ENCODE measurements around the gene RSPH4A.
"Not testable (repeated sequence)": the region's sequence is repeated elsewhere in the genome, so short reads cannot be mapped to it uniquely, and the experiment has no call there.

Gene RSPH4A

DNA sequence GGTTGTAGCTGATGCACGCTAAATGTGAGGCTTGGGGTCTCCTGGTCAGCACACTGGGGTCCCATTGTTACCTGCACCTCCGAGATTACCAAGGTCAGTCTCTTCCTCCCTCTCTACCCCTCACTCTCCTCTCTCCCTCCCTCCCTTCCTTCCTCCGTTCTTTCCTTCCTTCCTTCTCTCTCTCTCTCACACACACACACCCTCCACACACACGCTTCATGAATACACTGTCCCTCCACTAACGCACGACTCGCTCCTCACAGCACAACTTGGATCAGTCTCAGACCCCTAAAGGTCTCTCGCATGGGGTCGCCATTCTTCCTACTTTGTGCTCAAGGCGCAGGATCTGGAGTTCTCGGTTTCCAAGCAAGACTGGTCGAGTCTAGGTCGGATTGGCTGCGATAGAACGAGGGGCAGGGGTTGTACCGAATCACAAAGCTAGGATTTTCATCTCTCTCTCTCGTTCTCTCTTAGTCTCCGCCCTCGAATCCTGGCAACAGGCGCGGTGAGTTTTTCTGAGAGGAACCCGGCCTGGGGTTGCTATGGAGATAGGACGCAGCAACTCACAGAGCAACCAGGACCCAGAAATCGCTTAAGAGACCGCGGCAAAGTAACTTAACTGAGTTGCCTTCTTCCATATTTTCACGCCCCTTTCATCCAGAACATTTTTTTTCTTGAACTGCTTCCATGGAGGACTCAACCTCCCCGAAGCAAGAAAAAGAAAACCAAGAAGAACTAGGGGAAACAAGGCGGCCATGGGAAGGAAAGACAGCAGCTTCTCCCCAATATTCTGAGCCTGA is at the start of gene RSPH4A:
Gene RSPH4A (plus strand): TSS at position 543 of the 800 bp plus-strand sequence. CDS start 145 bp downstream, at position 688.
- peak; percentile 93 for DNase-seq (ENCODE audit: low read depth)

DNA sequence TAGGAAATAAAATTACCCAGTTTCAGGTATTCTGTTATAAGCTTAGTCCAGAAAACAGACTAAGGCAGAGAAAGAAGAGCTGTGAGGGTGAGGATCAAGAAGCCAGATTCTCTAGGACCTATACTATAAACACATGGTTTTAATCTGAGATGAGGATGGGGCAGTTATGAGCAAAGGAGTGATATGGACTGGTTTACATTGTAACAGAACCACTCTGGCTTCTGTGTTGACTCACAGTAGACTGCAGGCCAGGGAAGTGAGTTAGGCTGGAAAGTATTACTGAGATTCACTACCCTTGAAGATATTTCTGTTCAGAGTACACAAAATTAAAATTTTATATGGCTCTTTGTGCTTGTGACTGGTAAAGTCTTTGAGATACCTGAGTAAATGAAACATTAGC is 48.2 kb upstream of the RSPH4A start:
- DNase-seq (ENCODE audit: low read depth): no peak

DNA sequence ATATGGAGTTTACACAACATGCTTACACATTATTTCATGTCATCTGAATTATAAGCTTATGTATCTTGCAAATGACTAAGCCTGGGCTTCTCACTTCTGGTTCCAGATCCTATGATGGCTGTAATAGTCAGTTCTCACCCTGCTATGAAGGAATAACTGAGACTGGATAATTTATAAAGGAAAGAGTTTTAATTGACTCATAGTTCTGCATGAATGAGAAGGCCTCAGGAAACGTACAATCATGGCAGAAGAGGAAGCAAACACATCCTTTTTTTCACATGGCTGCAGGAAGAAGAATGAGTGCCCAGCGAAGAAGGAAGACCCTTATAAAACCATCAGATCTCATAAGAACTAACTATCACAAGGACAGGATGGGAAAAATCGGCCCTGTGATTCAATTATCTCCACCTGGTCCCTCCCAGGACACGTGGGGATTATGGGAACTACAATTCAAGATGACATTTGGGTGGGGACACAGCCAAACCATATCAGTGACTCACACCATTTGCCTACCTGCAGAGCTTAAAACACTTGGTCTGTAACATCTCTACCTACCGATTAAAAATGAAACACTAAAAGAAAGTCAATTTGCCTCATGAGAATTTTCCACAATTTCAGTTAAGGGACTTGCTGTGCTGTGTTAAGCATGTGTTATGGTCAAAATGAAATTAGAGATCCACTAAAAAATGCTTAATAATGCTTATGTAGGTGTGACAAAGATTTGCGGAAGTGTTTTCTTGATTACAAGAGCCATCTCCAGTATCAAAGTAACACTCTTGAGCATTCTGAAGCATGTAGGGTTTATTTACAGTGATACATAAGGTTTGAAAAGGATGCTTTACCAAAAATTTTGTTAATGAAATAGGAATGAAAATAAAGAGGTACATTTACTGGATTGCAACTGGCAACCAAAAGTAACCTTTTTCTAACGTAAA is 47.2 kb upstream of the RSPH4A start:
- no peak for DNase-seq (ENCODE audit: low read depth)

DNA sequence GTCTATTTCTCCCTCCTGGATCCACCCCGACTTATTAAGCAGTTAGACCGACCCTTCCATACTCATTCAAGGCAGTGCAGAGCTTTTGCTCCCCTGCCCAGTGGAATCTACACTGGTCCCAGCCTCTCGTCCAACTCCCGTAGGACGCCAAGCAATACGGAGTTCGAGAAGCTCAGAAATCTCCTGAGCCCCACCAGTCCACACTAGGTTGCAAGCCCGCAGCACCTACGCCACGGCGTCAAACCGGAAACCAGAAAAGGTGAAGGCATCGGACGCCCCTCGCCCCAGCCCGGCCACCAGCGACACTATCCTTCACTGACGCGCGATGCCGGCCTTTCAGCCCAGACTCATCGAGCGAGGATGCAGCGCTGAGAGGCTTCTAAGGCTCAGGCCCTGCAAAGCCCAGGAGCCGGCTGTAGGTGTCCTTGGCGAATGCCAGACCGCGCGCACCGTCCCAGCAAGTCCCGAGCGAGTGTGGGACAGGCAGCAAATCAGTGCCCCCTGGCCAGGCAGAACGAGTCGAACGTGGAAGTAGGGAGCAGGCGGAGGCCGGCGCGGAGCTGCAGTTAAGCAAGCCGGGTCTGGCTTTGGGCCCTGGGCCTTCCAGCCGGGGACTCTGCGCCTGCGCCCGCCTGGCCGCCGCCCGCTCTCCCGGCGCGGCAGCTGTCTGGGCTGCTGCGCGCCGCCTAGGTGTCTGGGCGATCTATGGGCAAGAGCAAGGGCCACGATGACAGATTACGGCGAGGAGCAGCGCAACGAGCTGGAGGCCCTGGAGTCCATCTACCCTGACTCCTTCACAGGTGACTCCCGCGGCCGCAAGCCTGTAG is 45.2 kb upstream of the RSPH4A start, which contains the start of gene RWDD1:
Gene RWDD1 (plus strand): TSS at position 649 of the 827 bp plus-strand sequence. CDS start 79 bp downstream, at position 728.
- peak; percentile 100 for DNase-seq (ENCODE audit: low read depth)

DNA sequence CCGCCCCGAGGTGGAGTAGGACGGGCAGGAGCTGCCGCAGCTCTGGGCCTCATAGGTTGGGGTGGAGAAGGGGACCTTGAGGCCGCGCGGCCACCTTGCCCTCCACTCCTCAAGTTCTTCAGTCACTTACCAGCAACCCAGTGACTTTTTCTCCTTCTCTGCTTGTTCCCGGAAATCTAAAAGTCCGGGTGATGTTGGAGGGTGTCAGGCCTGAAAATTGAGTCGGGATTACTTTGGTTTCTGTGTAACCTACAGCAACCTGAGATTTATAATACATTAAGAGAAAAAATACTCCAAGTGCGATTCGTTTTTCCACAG is 44.6 kb upstream of the RSPH4A start:
- no peak for DNase-seq (ENCODE audit: low read depth)

DNA sequence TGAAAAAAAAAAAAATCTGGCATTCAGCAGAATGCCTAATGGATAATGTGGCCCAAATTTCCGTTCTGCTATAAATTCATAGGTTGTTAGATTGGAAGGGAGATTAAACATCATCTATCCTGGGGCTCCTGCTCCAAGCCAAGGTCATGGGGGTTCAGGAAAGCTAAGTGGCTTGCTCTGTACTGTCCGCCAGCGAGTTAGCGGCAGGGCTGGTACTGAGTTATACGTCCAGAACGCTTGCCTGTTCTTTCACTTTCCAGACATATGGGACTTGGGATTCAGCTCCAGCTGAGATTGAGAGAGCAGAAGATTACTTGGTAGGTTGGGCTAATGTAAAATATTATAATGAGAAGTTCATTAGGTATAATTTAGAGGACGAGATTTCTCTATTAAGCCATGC is 44.1 kb upstream of the RSPH4A start:
- peak; percentile 40 for DNase-seq (ENCODE audit: low read depth)

DNA sequence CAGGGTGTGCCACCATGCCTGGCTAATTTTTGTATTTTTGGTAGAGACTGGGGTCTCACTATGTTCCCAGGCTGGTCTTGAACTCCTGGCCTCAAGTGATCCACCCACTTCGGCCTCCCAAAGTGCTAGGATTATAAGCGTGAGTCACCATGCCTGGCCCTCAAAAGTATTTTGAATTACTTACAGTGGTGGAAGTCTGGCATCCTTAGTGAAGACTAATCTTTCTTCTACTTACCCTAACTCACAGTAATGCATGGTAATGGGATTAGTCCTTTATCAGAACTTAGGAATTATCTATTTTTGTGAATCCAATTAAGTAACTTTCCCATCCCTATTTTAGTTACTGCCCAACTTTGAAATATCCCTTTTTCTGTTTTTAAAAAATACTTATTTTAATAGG is 41.1 kb upstream of the RSPH4A start:
- DNase-seq (ENCODE audit: low read depth): peak; percentile 39

DNA sequence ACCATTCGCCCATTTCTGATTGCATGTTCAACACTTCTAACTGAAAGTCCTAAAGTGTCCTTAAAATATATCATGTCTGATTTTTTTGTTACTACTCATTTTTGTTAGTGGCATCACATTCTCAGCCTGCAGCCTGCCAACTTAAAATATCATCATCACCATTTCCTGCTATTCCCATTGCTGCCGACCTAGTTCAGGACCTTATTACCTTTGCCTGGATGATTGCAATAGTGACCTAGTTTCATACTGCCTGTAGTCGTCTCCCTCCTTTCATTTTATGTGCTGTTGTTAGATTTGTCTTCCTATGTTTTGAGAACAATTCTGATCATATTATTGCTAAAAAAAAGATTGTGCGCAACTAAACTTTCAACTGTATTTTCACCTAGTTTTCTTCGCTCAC is 38.8 kb upstream of the RSPH4A start:
- no peak for DNase-seq (ENCODE audit: low read depth)

DNA sequence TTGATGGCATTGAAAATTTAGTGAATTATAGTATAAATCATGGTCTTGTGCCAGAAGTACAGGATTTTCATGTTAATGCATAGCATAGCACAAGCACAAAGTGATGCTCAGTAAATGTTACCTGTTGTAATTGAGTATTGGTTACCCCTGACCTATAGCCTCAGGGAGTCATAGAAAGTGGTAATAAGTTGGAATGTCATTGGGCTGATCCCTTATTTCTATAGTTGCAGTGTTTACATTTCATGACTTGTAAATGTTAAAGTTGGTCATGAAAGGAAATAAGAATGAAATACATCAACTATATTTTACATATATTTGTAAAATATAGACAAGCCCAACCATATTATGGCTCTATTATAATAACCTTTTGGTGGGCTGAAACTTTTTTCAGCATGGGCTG is 37.9 kb upstream of the RSPH4A start:
- no peak for DNase-seq (ENCODE audit: low read depth)

DNA sequence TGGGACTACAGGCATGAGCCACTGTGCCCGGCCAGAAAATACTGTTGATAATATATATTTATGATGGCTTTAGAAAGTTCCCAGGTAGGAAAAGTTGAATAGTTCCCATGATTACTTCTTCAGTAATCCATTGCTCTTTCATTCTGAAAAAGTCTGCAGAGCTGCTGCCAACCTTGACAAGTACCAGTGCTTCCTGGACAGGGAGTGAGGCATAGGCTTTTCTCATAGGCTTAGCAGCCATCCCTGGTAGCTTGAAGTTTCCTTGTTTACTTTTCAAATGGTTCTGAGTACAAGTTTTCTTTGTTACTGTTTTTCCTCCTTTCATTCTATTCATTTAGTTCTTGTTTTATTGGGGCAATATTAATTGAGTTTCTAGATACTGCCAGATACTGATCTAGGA is 37.1 kb upstream of the RSPH4A start:
- peak; percentile 84 for DNase-seq (ENCODE audit: low read depth)

DNA sequence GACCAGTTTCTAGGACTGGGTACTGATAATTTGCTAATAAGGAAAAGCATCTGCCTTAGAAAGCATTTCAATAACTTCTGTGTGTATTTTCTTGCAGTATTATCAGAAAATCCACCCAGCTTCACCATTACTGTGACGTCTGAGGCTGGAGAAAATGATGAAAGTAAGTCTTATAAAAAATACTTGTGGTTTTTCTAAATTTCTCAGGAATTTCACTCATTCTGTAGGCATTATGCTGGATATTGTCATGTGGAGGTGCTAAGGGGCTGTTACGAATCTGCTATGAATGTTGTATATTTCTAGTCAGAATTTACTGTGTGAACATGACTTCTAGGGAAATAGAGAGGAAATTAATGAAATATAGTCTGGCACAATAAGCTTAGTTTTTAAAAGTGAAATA is 36.1 kb upstream of the RSPH4A start:
- DNase-seq (ENCODE audit: low read depth): peak; percentile 90

DNA sequence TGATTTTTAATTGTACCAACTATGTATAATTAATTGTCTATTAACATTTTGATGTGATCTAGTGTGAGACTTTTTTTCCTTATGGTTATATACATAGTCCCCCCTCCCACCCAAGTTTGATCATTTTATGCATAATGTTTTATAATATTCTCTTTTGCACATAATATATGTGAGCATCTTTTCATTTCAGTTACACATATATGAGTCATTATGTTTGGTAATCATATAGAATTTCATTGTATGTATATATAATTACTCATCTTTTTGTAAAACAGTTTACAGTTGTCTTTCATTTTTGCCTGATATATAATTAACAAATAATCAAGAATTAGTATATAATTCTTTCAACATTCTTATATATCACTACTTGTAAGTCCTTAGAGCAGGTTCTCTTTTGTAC is 30.0 kb upstream of the RSPH4A start:
- DNase-seq (ENCODE audit: low read depth): no peak

DNA sequence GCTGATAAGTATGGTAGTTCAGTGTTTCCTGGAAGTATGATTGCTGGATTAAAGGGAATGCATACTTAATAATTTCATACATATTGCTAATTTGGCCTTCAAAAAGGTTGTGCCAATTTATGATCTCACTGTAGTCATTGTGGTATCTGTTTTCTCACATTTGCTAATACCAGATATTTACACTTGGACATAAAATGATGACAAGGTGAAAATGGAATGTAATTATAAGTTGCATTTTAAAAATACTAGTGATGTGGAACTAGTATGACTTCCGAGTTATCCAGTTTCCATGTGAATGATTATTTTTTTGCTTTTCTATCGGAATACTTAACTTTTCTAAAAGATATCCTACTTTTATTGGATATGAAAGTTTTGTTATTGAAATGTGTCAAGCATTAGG is 29.5 kb upstream of the RSPH4A start:
- DNase-seq (ENCODE audit: low read depth): no peak

DNA sequence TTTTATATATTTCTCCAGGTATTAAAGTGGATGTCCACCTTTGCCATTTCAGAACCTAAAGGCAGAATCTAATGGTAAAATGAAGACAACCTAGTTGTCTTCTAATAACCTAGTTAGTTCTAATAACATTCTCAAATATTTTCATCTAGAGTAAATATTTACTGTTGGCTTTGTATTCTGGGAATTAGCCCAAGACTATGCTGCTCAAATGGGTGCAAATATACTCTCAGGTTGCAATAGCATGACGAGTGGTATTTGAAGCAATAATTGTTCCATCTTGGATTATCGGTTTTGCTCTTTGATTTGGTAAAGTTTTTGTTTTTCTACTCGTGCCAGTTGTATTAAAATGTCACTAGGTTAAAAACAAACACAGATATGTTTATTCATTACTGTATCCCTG is 21.0 kb upstream of the RSPH4A start:
- DNase-seq (ENCODE audit: low read depth): no peak

DNA sequence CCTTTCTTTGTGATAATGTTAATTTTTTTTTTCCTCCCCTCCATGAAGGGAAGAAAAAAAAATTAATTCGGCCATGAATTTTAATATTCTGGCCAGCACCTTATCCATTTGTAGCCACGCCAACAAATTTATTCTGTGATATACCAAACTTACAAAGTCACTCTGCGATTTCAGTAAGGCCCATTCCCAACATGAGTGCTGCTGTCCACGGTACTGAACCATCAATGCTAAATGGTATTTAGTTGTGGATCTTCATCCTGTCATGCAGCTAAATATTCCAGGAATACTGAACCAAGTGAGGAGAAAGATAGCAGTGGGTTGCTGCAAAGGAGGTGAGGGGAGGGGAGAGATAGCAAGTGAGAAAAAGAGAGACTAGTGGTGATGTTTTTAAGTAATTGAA is 19.5 kb upstream of the RSPH4A start:
- DNase-seq (ENCODE audit: low read depth): peak; percentile 42

DNA sequence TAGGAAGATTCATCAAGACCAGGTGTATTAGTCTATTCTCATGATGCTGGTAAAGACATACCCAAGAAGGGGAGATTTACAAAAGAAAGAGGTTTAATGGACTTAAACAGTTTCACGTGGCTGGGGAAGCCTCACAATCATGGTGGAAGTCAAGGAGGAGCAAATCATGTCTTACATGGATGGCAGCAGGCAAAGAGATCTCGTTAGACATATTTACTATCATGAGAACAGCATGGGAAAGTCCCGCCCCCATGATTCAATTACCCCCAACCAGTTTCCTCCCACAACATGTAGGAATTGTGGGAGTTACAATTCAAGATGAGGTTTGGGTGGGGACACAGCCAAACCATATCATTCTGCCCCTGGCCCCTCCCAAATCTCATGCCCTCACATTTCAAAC is 12.4 kb upstream of the RSPH4A start:
- not testable (repeated sequence) for DNase-seq (ENCODE audit: low read depth)

DNA sequence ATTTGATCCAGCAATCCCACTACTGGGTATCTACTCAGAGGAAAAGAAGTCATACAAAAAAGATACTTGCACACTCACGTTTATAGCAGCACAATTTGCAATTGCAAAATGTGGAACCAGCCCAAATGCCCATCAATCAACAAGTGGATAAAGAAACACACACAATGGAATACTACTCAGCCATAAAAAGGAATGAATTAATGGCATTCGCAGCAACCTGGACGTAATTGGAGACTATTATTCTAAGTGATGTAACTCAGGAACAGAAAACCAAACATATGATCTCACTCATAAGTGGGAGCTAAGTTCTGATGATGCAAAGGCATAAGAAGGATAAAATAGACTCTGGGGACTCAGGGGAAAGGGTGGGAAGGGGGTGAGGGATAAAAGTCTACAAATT is 11.4 kb upstream of the RSPH4A start:
- not testable (repeated sequence) for DNase-seq (ENCODE audit: low read depth)

DNA sequence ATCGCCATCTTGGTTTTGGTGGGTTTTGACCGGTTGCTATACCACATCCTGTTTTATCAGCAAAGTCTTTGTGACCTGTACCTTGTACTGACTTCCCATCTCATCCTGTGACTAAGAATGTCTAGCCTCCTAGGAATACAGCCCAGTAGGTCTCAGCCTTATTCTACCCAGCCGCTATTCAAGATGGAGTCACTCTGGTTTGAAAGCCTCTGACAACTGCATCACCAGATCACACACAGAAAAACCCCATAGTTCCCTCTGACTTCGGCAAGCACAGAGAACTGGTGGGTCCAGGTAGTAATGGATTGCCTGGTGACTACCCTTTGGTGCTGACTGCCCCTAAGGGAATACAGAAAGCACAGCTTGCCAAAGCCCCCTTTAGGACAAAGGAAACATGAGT is 10.3 kb upstream of the RSPH4A start:
- no peak for DNase-seq (ENCODE audit: low read depth)

DNA sequence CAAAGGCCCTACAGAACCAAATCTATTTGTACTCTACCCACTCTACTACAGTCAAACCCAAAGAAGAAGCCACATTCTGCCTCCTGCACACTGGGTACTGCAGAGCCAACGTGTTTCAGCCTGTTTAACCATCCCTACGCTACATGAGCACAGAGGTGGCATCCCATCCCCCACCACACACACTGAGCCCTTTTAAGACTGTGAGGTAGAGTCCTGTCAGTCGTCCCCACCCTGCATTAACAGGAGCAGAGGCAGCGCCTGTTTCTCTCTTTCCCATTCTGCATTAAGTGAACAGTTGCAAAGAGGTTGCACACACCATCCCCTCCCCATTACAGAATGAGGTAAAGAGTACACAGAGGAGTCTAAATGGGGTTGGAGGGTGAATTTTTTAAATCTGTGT is 5.2 kb upstream of the RSPH4A start:
- no peak for DNase-seq (ENCODE audit: low read depth)

DNA sequence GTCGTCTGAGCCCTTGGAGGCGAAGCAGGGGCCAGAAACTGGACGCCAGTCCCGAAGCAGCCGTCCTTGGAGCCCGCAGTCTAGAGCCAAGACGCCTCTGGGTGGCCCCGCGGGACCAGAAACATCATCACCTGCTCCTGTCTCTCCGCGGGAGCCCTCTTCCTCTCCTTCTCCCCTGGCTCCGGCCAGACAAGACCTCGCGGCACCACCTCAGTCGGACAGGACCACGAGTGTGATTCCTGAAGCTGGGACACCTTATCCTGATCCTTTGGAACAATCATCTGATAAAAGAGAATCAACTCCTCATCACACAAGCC is 416 bp downstream of the RSPH4A start:
- no peak for DNase-seq (ENCODE audit: low read depth)

DNA sequence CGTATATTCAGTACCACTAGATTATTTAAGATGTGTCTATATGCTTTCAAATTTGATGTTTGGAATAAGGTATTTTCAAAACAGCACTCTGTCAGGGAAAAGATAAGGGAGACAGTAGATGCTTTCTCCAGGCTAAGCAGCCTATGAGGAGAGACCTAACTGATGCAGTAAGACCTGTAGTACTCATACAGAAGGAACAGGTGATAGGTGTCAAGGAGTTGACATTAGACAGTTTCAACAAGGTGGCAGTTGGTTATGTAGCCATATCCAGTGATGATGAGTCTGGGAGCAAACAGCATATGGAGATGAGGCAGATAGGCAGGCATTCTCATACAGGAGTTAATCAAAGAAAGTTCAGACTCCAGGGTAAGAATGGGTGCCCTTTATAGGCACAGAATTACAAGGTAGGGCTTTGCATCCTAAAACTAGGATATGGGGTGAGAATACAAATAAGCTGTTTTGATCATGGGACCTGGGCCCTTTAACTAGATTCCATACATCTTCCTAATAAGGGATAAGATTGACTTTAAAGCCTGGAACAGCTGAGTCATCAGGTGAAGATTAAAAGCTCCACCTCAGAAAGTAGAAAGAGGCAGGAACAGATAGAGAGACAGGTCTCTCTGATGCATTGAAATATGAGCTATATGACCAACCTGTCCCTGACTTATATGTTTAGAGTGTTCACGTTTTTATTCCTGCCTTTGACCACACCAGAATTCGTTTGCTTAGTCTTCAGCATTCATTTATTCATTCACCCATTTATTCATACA is 7.9 kb downstream of the RSPH4A start:
- DNase-seq (ENCODE audit: low read depth): no peak

DNA sequence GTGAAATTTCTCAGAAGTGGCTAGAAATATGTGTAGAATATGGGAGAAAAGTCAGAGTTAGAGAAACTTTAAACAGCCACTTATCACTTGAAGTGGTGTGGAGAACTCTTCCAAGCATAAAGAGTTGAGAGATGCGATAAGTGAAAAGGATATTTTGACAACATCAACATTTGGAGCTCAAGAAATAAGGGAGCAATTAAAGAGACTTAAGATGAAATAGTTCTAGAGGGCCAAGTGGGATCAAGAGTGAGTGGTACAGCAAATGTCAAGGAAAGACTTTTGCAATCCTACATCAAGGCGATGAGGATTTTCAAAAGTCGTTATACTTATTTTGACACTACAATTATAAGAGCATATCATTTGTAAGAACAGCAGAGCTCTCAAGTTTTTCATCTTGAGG is 9.6 kb downstream of the RSPH4A start:
- DNase-seq (ENCODE audit: low read depth): no peak

Measured in amniotic epithelial cell (primary cell).